ENCODE data around the gene CDK18.
A peak's percentile ranks its signal among the peaks of the same experiment; 100 is the strongest.

The CDK18 gene

DNA sequence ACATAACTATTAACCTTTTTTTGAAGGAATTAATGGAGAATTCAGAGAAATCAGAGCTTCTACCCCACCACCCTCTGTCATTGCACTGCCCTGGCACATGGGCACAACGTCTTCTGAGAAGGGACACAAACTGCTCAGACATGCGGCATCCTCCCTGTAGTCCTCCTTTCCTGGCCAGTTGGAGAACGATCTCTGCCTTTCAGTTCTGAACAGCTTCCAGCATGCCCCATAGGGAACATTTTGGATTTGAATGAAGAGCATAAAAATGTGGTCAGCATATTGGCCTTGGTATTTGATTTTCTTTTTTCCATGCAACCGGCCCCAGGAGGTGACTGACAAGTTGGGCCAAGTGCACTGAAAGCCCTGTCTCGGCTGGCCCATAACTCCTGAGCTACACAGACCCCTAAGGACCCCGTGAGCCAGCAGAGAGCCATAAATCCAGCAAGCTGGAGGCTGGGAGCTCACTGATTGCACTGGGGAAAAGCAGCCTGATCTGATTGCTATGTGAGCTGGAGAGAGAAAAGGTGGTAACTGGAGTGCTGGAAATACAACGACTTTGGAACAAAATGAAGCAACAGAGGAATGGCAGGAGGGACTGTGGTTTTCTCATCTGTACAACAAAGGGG, 37.8 kb upstream of the CDK18 start:
- no peak for TF ChIP-seq Cebpa-rat (IDR thresholded peaks at IDR 0.05)
- H3K27me3 ChIP-seq, result peaks cover 0 to 8% (median 0%) of the 10 kb centered on the region in 11 experiments; a peak in 5 of 22 replicates
- no peaks in the 10 kb centered on the region for H3K36me3 ChIP-seq

DNA sequence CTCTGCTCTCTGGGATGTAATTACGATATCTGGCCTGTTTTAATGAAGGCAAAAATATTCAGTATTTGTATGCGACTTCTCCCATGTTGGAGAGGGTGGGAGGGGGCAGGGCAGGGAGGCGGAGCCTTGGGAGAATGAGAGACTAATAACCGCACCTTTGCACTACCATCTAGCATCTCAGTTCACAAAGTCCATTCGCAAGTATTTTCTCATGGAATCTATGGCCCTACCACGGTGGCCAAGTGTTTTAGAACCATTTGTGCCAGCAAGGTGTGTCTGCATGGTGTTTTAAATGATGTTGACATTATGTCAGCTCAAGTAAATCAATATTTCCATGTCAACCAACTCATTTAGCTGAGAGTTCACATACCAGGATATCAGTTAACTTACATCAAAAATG, 34.3 kb upstream of the CDK18 start:
- no peak for TF ChIP-seq Cebpa-rat (IDR thresholded peaks at IDR 0.05)
- no peak overlapping the region for H3K27ac ChIP-seq
- H3K27me3 ChIP-seq, result no peaks in the 10 kb centered on the region
- H3K4me2 ChIP-seq, result no peak overlapping the region
- H3K4me3 ChIP-seq, result no peak overlapping the region
- H4K20me1 ChIP-seq, result no peaks in the 10 kb centered on the region
- no peaks in the 10 kb centered on the region for H3K36me3 ChIP-seq
- no peak overlapping the region for H3K9ac ChIP-seq
- H3K4me1 ChIP-seq, result peaks cover 0 to 9% (median 6%) of the 10 kb centered on the region in 10 experiments; a peak in 8 of 20 replicates
- H3K9me3 ChIP-seq (replicated peaks in 1 of 11), result peaks cover 8 to 14% (median 12%) of the 10 kb centered on the region in 11 experiments

More for the DNA sequence above, 37.8 kb upstream of the CDK18 start:
- Histone ChIP-seq H3K4me1 (no peaks in the 10 kb centered on the region), H4K20me1 (no peaks in the 10 kb centered on the region; a peak in 1 of 22 replicates), H3K4me2 (no peak overlapping the region), H3K9ac (no peak overlapping the region), H3K9me3 (replicated peaks in 1 of 11) (no peaks in the 10 kb centered on the region), H3K4me3 (no peak overlapping the region), H3K27ac (no peak overlapping the region)

- H3K4me1 ChIP-seq, result peaks cover 4 to 20% (median 15%) of the 10 kb centered on the region in 10 experiments; a peak in 19 of 20 replicates
- no peak overlapping the region for H3K27ac ChIP-seq
- H4K20me1 ChIP-seq, result peaks cover 0 to 3% (median 0%) of the 10 kb centered on the region in 11 experiments; a peak in 1 of 22 replicates
- H3K9ac ChIP-seq, result no peak overlapping the region
- peaks cover 21 to 30% (median 27%) of the 10 kb centered on the region in 11 experiments for H3K9me3 ChIP-seq (replicated peaks in 1 of 11)
- TF ChIP-seq Cebpa-rat (IDR thresholded peaks at IDR 0.05), result no peak
- H3K36me3 ChIP-seq, result no peaks in the 10 kb centered on the region
- no peak overlapping the region for H3K4me3 ChIP-seq
- H3K27me3 ChIP-seq, result no peaks in the 10 kb centered on the region
- H3K4me2 ChIP-seq, result peak overlapping the region in 5 of 11 experiments; percentile 20 to 43 (median 25); a peak in 3 of 22 replicates
Observed at GRCh38 chr1:205472737-205473441, 31.6 kb upstream of the CDK18 start.

DNA sequence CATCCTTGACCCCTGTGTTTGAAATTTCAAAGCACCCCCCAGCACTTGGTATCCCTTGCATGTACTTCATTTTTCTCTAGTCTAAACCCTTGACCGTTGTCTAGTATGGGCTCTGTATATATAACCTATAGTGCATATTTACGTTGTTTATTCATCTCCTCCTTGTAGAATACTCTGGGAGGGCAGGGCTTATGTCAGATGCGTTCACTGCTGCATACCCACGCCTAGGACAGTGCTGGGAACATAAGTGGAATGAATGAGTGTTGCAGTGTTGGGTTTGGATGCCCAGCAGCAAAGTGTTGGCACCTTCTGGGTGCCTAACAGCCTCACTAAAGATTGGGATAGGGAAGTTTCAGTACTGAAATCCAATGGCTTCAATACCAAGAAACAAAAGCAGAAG, 31.0 kb upstream of the CDK18 start:
- Histone ChIP-seq H3K4me1 (peaks cover 8 to 26% (median 21%) of the 10 kb centered on the region in 10 experiments; a peak in 19 of 20 replicates), H3K9ac (no peak overlapping the region), H3K27me3 (no peaks in the 10 kb centered on the region), H3K27ac (no peak overlapping the region), H3K9me3 (replicated peaks in 1 of 11) (peaks cover 21 to 30% (median 27%) of the 10 kb centered on the region in 11 experiments), H3K4me2 (no peak overlapping the region), H3K4me3 (no peak overlapping the region), H3K36me3 (no peaks in the 10 kb centered on the region), H4K20me1 (peaks cover 0 to 4% (median 0%) of the 10 kb centered on the region in 11 experiments; a peak in 1 of 22 replicates)
- TF ChIP-seq Cebpa-rat (IDR thresholded peaks at IDR 0.05), result no peak

GRCh38 chr1:205473966-205474365, 30.5 kb upstream of the CDK18 start:
- H4K20me1 ChIP-seq, result peaks cover 0 to 4% (median 0%) of the 10 kb centered on the region in 11 experiments; a peak in 1 of 22 replicates
- H3K9ac ChIP-seq, result no peak overlapping the region
- no peak overlapping the region for H3K4me3 ChIP-seq
- no peaks in the 10 kb centered on the region for H3K27me3 ChIP-seq
- H3K36me3 ChIP-seq, result no peaks in the 10 kb centered on the region
- TF ChIP-seq Cebpa-rat (IDR thresholded peaks at IDR 0.05), result no peak
- no peak overlapping the region for H3K4me2 ChIP-seq
- H3K27ac ChIP-seq, result no peak overlapping the region
- peaks cover 21 to 30% (median 27%) of the 10 kb centered on the region in 11 experiments for H3K9me3 ChIP-seq (replicated peaks in 1 of 11)
- peaks cover 8 to 28% (median 24%) of the 10 kb centered on the region in 10 experiments; a peak in 19 of 20 replicates for H3K4me1 ChIP-seq

GRCh38 chr1:205474571-205474970, 29.9 kb upstream of the CDK18 start:
- Histone ChIP-seq H3K9me3 (replicated peaks in 1 of 11) (peaks cover 21 to 30% (median 27%) of the 10 kb centered on the region in 11 experiments), H3K27ac (no peak overlapping the region), H3K36me3 (no peaks in the 10 kb centered on the region), H3K9ac (no peak overlapping the region), H3K4me3 (no peak overlapping the region), H3K4me1 (peaks cover 8 to 28% (median 24%) of the 10 kb centered on the region in 10 experiments; a peak in 19 of 20 replicates), H4K20me1 (peaks cover 0 to 4% (median 0%) of the 10 kb centered on the region in 11 experiments; a peak in 1 of 22 replicates), H3K27me3 (no peaks in the 10 kb centered on the region), H3K4me2 (no peak overlapping the region)
- TF ChIP-seq Cebpa-rat (IDR thresholded peaks at IDR 0.05), result no peak

GRCh38 chr1:205475855-205476254, 28.6 kb upstream of the CDK18 start:
- peaks cover 0 to 4% (median 0%) of the 10 kb centered on the region in 11 experiments; a peak in 1 of 22 replicates for H4K20me1 ChIP-seq
- H3K4me2 ChIP-seq, result no peak overlapping the region
- no peak overlapping the region for H3K9ac ChIP-seq
- no peaks in the 10 kb centered on the region for H3K27me3 ChIP-seq
- TF ChIP-seq Cebpa-rat (IDR thresholded peaks at IDR 0.05), result no peak
- peaks cover 21 to 30% (median 27%) of the 10 kb centered on the region in 11 experiments for H3K9me3 ChIP-seq (replicated peaks in 1 of 11)
- H3K4me1 ChIP-seq, result peaks cover 8 to 34% (median 25%) of the 10 kb centered on the region in 10 experiments; a peak in 19 of 20 replicates
- H3K36me3 ChIP-seq, result no peaks in the 10 kb centered on the region
- H3K4me3 ChIP-seq, result no peak overlapping the region
- H3K27ac ChIP-seq, result no peak overlapping the region

DNA sequence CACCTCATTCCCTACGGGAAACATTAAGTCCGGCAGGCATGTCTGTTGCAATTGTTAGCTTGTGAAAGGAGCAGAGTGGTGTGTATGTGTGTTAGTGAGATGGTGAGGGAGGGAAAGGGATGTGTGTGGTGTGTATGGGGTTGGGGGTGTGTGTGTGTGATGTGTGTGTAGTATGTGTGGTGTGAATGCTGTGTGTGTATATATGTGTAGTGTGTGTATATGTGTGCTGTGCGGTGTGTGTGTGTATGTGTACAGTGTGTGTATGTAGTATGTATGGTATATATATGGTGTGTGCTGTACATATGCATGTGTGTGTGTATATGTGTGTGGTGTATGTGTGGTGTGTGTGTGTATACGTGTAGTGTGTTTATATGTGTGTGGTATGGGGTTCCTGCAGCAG, 27.8 kb upstream of the CDK18 start:
- no peak overlapping the region for H3K4me3 ChIP-seq
- H3K27me3 ChIP-seq, result 0 out of 22 replicates have a peak, but pooled peaks cover 0 to 4% (median 0%) of the 10 kb centered on the region in 11 experiments
- H3K4me2 ChIP-seq, result 0 out of 22 replicates have a peak overlapping the region, but pooled peaks of 2 of the 11 experiments have one; percentile 65 to 76
- no peaks in the 10 kb centered on the region for H3K36me3 ChIP-seq
- H4K20me1 ChIP-seq, result peaks cover 0 to 4% (median 0%) of the 10 kb centered on the region in 11 experiments; a peak in 1 of 22 replicates
- TF ChIP-seq Cebpa-rat (IDR thresholded peaks at IDR 0.05), result no peak
- H3K9me3 ChIP-seq (replicated peaks in 1 of 11), result peaks cover 21 to 30% (median 27%) of the 10 kb centered on the region in 11 experiments
- no peak overlapping the region for H3K27ac ChIP-seq
- H3K4me1 ChIP-seq, result peaks cover 8 to 36% (median 25%) of the 10 kb centered on the region in 10 experiments; a peak in 19 of 20 replicates
- no peak overlapping the region for H3K9ac ChIP-seq
